ENCODE measurements around the gene TMED6. TPM values are rescaled to one million over a fixed set of nuclear protein-coding genes. Genes with fewer than 3 reads are reported as not detected.

TMED6 gene
- total RNA-seq, 1 donor from 2014 or later, result not detected

- Histone ChIP-seq H3K27ac (no peak overlapping the region), H3K27me3 (no peaks in the 10 kb centered on the region), H3K36me3 (peaks cover 3 to 56% of the 10 kb centered on the region in 2 donors), H3K4me3 (no peak overlapping the region), H3K4me1 (no peaks in the 10 kb centered on the region), H3K9me3 (no peaks in the 10 kb centered on the region)
- DNase-seq (ENCODE audit: extremely low spot score in 2 of 2), result no peak
- intact Hi-C loops (cut with DNase I), result no loop called here
- TF ChIP-seq POLR2AphosphoS5 (IDR thresholded peaks at IDR 0.05; ENCODE audit: insufficient read depth in 1 of 2, low read depth in 1 of 2), result no peak
- no peak for TF ChIP-seq CTCF (IDR thresholded peaks at IDR 0.05)
- TF ChIP-seq POLR2A (IDR thresholded peaks at IDR 0.05), result no peak
Measured at GRCh38 chr16:69371564-69371963, 20.0 kb upstream of the TMED6 start.

GRCh38 chr16:69368866-69369265 is 17.3 kb upstream of the TMED6 start:
- Histone ChIP-seq H3K36me3 (peaks cover 3 to 76% of the 10 kb centered on the region in 2 donors), H3K4me3 (no peak overlapping the region), H3K27me3 (no peaks in the 10 kb centered on the region), H3K9me3 (no peaks in the 10 kb centered on the region), H3K27ac (no peak overlapping the region), H3K4me1 (no peaks in the 10 kb centered on the region)
- TF ChIP-seq CTCF (IDR thresholded peaks at IDR 0.05) (no peak), POLR2AphosphoS5 (IDR thresholded peaks at IDR 0.05; ENCODE audit: insufficient read depth in 1 of 2, low read depth in 1 of 2) (no peak), POLR2A (IDR thresholded peaks at IDR 0.05) (no peak)
- intact Hi-C loops (cut with DNase I), result no loop called here
- DNase-seq (ENCODE audit: extremely low spot score in 2 of 2), result no peak

GRCh38 chr16:69367980-69368379 is 16.4 kb upstream of the TMED6 start:
- H3K9me3 ChIP-seq, result no peaks in the 10 kb centered on the region
- no peaks in the 10 kb centered on the region for H3K27me3 ChIP-seq
- TF ChIP-seq CTCF (IDR thresholded peaks at IDR 0.05) (no peak), POLR2A (IDR thresholded peaks at IDR 0.05) (no peak), POLR2AphosphoS5 (IDR thresholded peaks at IDR 0.05; ENCODE audit: insufficient read depth in 1 of 2, low read depth in 1 of 2) (no peak)
- intact Hi-C loops (cut with DNase I), result no loop called here
- no peak overlapping the region for H3K27ac ChIP-seq
- no peak overlapping the region for H3K4me3 ChIP-seq
- H3K36me3 ChIP-seq, result peaks cover 3 to 76% of the 10 kb centered on the region in 2 donors
- no peak for DNase-seq (ENCODE audit: extremely low spot score in 2 of 2)
- H3K4me1 ChIP-seq, result no peaks in the 10 kb centered on the region

- no peak for DNase-seq (ENCODE audit: extremely low spot score in 2 of 2)
- no peak for TF ChIP-seq POLR2AphosphoS5 (IDR thresholded peaks at IDR 0.05; ENCODE audit: insufficient read depth in 1 of 2, low read depth in 1 of 2)
- TF ChIP-seq POLR2A (IDR thresholded peaks at IDR 0.05), result no peak
- TF ChIP-seq CTCF (IDR thresholded peaks at IDR 0.05), result no peak
- H3K4me3 ChIP-seq, result no peak overlapping the region
- H3K4me1 ChIP-seq, result no peaks in the 10 kb centered on the region
- no peaks in the 10 kb centered on the region for H3K27me3 ChIP-seq
- H3K27ac ChIP-seq, result no peak overlapping the region
- intact Hi-C loops (cut with DNase I), result no loop called here
- H3K36me3 ChIP-seq, result peaks cover 3 to 61% of the 10 kb centered on the region in 2 donors
- H3K9me3 ChIP-seq, result no peaks in the 10 kb centered on the region
Measured at GRCh38 chr16:69366431-69366830, 14.8 kb upstream of the TMED6 start.

- no peaks in the 10 kb centered on the region for H3K9me3 ChIP-seq
- H3K27ac ChIP-seq, result no peak overlapping the region
- H3K36me3 ChIP-seq, result peaks cover 3 to 59% of the 10 kb centered on the region in 2 donors
- no peak overlapping the region for H3K4me3 ChIP-seq
- intact Hi-C loops (cut with DNase I), result no loop called here
- TF ChIP-seq POLR2A (IDR thresholded peaks at IDR 0.05), result no peak
- no peak for TF ChIP-seq CTCF (IDR thresholded peaks at IDR 0.05)
- TF ChIP-seq POLR2AphosphoS5 (IDR thresholded peaks at IDR 0.05; ENCODE audit: insufficient read depth in 1 of 2, low read depth in 1 of 2), result no peak
- H3K27me3 ChIP-seq, result no peaks in the 10 kb centered on the region
- no peaks in the 10 kb centered on the region for H3K4me1 ChIP-seq
- no peak for DNase-seq (ENCODE audit: extremely low spot score in 2 of 2)
Measured at GRCh38 chr16:69365901-69366300, 14.3 kb upstream of the TMED6 start.

Data from vagina (tissue), 2 donors.